ENCODE results near the gene HDAC6.
"Not testable (repeated sequence)": the region's sequence is repeated elsewhere in the genome, so short reads cannot be mapped to it uniquely, and the experiment has no call there.

HDAC6 gene

DNA sequence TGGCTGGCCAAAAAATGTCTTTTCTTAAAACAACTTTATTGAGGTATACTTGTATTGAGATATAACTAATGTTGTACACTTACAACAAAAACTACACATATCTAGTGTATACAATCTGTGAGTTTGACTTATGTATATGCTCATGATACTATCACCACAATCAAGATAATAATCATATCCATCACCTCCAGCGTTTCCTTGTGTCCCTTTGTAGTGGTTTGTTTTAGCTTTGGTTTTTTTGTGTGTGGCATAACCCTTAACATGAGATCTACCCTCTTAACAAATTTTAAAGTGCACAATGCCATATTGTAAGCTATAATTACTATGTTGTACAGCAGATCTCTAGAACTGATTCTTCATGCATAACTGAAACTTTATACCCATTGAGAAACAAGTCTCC lies 47.0 kb downstream of the HDAC6 start:
- TF ChIP-seq, protein P1, sequence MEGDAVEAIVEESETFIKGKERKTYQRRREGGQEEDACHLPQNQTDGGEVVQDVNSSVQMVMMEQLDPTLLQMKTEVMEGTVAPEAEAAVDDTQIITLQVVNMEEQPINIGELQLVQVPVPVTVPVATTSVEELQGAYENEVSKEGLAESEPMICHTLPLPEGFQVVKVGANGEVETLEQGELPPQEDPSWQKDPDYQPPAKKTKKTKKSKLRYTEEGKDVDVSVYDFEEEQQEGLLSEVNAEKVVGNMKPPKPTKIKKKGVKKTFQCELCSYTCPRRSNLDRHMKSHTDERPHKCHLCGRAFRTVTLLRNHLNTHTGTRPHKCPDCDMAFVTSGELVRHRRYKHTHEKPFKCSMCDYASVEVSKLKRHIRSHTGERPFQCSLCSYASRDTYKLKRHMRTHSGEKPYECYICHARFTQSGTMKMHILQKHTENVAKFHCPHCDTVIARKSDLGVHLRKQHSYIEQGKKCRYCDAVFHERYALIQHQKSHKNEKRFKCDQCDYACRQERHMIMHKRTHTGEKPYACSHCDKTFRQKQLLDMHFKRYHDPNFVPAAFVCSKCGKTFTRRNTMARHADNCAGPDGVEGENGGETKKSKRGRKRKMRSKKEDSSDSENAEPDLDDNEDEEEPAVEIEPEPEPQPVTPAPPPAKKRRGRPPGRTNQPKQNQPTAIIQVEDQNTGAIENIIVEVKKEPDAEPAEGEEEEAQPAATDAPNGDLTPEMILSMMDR (IDR thresholded peaks at IDR 0.05) = no peak
- Histone ChIP-seq H3K27ac (no peak overlapping the region), H3K4me3 (no peak overlapping the region)
- no peak for DNase-seq (ENCODE audit: low spot score)

DNA sequence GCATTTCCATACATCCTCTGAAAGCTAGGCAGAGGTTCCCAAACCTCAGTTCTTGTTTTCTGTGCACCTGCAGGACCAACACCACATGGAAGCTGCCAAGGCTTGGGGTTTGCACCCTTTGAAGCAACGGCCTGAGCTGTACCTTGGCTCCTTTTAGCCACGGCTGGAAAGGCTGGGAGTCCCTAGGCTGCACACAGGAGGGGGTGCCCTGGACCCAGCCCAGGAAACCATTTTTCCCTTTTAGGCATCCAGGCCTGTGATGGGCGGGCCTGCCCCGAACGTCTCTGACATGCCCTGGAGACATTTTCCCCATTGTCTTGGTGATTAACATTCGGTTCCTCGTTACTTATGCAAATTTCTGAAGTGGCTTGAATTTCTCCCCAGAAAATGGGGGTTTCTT lies 51.0 kb downstream of the HDAC6 start:
- H3K27ac ChIP-seq = no peak overlapping the region
- H3K4me3 ChIP-seq = no peak overlapping the region
- TF ChIP-seq, protein P1 (IDR thresholded peaks at IDR 0.05) = no peak
- no peak for DNase-seq (ENCODE audit: low spot score)

DNA sequence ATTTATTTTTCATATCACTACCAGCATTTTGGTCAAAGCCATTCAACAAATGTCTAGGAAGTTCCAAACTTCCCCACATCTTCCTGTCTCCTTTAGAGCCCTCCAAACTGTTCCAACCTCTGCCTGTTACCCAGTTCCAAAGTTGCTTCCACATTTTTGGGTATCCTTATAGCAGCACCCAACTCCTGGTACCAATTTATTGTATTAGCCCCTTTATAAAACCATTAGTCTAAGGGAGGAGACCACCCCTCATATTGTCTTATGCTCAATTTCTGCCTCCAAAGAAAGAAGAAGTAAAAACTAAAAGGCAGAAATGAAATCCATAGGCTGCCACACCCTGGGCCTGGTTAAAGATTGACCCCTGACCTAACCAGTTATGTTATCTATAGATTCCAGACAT lies 51.6 kb downstream of the HDAC6 start:
- not testable (repeated sequence) for DNase-seq (ENCODE audit: low spot score); H3K27ac ChIP-seq; H3K4me3 ChIP-seq

DNA sequence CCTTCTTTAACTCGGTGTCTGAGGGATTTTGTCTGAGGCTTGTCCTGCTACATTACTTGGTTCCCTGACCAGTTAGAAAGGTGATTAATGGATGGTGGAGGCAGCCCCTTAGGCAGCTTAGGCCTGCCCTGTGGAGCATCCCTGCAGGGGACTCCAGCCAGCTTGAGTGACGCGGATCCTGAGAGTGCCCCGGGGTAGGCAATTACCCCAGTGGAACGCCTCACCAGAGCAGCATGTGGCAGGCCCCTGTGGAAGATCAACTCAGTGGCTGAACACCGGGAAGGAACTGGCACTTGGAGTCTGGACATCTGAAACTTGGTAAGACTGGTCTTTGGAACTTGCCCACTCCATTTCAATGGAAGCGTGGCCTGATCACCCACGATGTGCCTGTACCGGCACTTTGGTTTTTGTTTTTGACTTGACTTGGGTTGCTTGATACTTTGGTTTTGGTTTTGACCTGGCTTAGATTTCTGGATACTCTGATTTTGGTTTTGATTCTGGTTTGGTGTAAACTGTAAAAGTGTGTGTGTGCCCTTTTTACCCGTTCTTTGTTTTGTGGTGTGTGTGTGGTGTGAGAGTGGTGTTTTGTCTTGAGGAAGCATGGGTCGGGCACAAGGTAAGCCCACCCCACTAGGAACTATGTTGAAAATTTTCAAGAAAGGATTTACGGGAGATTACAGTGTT lies 52.4 kb downstream of the HDAC6 start:
- H3K4me3 ChIP-seq; H3K27ac ChIP-seq; DNase-seq (ENCODE audit: low spot score): not testable (repeated sequence)

DNA sequence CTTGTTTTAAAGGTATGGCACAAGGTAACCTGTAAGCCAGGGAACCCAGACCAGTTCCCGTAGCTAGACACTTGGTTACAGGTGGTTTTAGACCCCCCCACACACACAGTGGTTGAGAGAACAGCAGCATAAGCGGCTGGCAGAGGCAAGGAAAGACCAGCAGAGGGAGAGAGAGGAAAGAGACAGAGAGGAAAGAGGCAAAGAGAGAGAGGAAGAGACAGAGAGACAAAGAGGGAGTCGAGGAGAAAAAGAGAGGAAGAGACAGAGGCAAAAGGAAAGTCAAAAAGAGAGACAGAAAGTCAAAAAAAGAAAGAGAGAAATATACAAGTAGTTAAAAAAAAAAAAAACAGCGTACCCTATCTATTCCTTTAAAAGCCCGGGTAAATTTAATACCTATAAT lies 53.0 kb downstream of the HDAC6 start:
- TF ChIP-seq, protein P1 (IDR thresholded peaks at IDR 0.05) = no peak
- DNase-seq (ENCODE audit: low spot score) = no peak
- H3K4me3 ChIP-seq = no peak overlapping the region
- H3K27ac ChIP-seq = no peak overlapping the region

DNA sequence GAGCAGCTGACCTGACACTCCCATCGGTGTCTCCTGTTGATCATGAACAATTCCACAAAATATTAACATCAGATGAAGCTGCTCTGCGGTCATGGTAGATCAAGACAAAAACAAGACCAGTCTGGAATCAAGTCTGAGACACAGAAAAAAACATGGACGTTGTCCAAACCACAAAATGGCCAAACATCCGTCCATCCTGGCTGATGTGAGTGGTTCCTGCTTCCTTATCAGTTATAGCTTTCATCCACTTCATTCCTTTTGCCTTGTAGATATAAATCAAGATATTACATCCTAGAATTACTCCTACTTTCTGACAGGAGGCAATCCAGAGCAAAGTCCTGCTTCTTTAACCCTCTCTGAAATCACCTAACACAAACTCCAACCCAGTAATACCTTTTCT lies 62.3 kb downstream of the HDAC6 start:
- TF ChIP-seq, protein P1 (IDR thresholded peaks at IDR 0.05) = no peak
- DNase-seq (ENCODE audit: low spot score) = no peak
- Histone ChIP-seq H3K4me3 (no peak overlapping the region), H3K27ac (no peak overlapping the region)

DNA sequence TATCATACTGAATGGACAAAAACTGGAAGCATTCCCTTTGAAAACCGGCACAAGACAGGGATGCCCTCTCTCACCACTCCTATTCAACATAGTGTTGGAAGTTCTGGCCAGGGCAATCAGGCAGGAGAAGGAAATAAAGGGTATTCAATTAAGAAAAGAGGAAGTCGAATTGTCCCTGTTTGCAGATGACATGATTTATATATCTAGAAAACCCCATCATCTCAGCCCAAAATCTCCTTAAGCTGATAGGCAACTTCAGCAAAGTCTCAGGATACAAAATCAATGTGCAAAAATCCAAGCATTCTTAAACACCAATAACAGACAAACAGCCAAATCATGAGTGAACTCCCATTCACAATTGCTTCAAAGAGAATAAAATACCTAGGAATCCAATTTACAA lies 70.2 kb downstream of the HDAC6 start:
- not testable (repeated sequence) for H3K4me3 ChIP-seq; DNase-seq (ENCODE audit: low spot score); H3K27ac ChIP-seq

Measured in coronary artery (tissue), 2 donors.